NCI-H446 treated with DMSO at 0.1 percent for 48 hours (cell line): ENCODE measurements around the gene HVCN1.

Experiments used
- DNase-seq: peaks from one replicate; lab custom pipeline; 2025; lab: John Stamatoyannopoulos, UW

Gene HVCN1

GRCh38 chr12:110699591-110700445 lies 10.9 kb upstream of the HVCN1 start:
- no peak for DNase-seq

GRCh38 chr12:110698171-110698902 lies 9.4 kb upstream of the HVCN1 start:
- peak; percentile 9 for DNase-seq

GRCh38 chr12:110697236-110697635 lies 8.3 kb upstream of the HVCN1 start:
- no peak for DNase-seq

- DNase-seq, result no peak
These were observed 7.4 kb upstream of the HVCN1 start for GRCh38 chr12:110696283-110696682.

- DNase-seq, result no peak
These were observed 5.5 kb upstream of the HVCN1 start for GRCh38 chr12:110694330-110694901.

GRCh38 chr12:110693731-110694130 lies 4.8 kb upstream of the HVCN1 start:
- no peak for DNase-seq

- DNase-seq, result no peak
These were observed 1.2 kb upstream of the HVCN1 start for GRCh38 chr12:110690127-110690430.

GRCh38 chr12:110689281-110690126 lies 589 bp upstream of the HVCN1 start:
- no peak for DNase-seq

- no peak for DNase-seq
These were observed 1.3 kb downstream of the HVCN1 start for GRCh38 chr12:110687396-110688169.

GRCh38 chr12:110686294-110686903 lies 2.5 kb downstream of the HVCN1 start:
- no peak for DNase-seq

- DNase-seq, result no peak
These were observed 4.5 kb downstream of the HVCN1 start for GRCh38 chr12:110684312-110684836.

GRCh38 chr12:110683888-110684287 lies 5.0 kb downstream of the HVCN1 start:
- DNase-seq, result no peak

- no peak for DNase-seq
These were observed 8.9 kb downstream of the HVCN1 start for GRCh38 chr12:110680032-110680431.

GRCh38 chr12:110679201-110679600 lies 9.7 kb downstream of the HVCN1 start:
- DNase-seq, result no peak

- DNase-seq, result no peak
These were observed 10.9 kb downstream of the HVCN1 start for GRCh38 chr12:110677982-110678381.

GRCh38 chr12:110677206-110677911 lies 11.6 kb downstream of the HVCN1 start:
- DNase-seq, result no peak

- DNase-seq, result no peak
These were observed 12.7 kb downstream of the HVCN1 start for GRCh38 chr12:110676171-110676570.

GRCh38 chr12:110670161-110670701 lies 18.7 kb downstream of the HVCN1 start:
- no peak for DNase-seq

GRCh38 chr12:110669193-110669502 lies 19.8 kb downstream of the HVCN1 start:
- no peak for DNase-seq
